Ureter (tissue), 1 donor: ENCODE results near the gene PROKR2. TPM values are rescaled to one million over a fixed set of nuclear protein-coding genes. Genes with fewer than 3 reads are reported as not detected.

ENCODE experiments used
- DNase-seq: peaks from one replicate; pipeline ENCODE4 v3.0.0-alpha.2; 2020; ENCODE audit warnings: low spot score
- total RNA-seq: library from RNA; stranded (reverse); gene quantifications from one replicate; pipeline ENCODE4 v1.2.4, GENCODE V29; 2023
- donor health status: DM: yes; HTN: yes; CAD: no.

The PROKR2 gene
- total RNA-seq, result not detected

DNA sequence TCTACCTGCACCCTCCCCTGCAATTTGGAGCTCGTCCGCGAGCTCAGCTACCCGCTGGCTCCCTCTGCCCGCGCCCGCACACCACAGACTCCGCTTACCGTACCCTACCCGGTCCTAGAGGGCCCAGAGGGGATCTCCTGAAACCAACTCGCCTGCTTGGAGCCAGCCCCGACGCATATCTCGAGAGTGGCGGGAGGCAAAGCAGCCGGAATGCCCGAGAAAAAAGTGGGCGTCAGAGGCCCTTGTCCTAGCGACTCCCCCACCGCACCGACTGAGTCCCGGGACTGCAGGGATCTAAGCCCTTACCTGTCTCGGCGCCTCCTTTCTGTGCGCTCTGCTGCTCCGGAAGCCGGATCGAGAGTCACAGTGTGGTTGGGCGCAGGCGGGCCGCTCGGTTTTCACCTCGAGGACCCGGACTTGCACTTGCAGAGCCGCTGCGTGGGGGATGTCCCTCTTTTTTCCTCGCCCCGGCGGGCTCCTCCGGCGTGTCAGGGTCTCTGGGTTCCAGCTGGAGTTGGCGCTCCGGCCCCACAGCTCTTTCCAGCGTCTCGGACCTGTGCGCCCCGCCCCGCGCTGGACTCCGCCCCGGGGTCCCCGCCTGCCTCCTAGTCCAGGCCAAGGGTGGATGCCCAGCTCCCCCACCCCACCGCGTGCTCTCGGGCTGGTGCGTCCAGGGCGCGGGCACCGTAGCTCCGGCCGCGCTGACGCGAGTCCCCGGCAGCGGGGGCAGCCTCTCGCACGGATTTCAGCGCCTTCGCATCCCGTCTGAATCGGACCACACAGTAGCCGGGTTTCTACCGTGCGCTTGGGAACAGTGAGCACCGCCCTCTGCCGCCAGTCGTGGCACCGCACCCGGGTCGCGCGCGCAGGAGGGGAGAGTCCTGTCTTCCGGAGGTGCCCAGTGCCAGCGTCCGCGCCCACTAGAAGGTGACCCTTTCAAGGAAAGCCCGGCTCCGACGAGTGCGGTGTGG lies at the start of gene PROKR2:
Gene PROKR2, minus strand, starts transcription at position 767 of the 971 bp plus-strand sequence. CDS start 2,585 bp downstream, outside the sequence.
- DNase-seq, result no peak

DNA sequence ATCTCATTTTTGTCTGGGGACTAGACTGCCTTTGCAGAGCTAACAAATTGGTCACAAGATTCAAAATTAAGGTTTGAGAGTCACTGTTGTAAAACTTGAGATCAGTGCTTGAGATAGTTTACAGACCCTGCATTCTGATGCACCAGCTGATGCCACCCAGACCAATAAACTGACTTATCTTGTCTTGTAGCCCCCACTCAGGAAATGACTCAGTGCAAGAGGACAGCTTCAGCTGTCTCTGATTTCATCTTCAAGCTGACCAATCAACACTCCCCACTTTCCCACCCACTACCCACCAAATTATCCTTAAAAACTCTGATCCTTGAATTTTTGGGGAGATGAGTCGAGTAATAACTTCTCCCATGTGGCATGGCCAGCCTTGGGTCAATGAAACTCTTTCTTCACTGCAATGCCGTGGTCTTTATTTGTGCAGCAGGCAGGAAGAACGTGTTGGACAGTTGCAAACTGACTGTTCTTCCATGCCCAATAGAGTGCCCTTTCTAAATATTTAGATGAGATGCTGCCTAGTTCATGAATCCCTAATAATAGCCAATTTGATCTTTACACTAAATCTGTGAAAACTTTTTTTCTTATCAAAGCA lies 48.3 kb upstream of the PROKR2 start:
- no peak for DNase-seq

DNA sequence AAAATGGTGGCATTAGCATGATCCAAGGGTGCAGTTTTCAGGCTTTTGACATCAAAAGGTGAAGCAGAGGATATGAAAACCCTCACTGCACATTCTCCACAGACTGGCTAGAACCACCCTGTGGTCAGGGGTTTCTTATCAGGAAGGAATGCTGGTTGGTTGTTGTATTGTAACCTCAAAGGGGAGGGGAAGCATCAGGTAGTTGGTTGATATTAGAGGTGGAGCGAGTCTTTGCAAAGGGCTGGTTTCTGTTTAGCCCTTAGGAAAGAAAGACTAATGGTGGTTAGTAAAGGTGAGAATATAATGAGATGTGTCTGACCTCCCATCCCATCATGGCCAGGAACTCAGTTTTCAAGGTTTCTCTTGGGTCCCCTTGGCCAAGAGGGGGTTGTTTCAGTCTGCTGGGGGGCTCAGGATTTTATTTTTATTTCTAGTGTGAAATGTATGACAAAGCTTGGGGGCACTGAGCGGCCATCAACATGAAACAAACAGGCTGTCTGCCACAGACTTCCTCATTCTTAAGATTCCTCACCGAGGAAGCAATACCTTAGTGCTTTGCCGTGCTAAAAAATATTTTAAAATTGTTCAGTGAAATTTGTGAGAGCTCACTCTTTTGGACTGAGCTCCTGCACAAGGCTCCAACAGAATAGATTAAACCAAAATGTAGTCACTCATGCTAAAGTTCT lies 47.5 kb upstream of the PROKR2 start:
- DNase-seq, result no peak

DNA sequence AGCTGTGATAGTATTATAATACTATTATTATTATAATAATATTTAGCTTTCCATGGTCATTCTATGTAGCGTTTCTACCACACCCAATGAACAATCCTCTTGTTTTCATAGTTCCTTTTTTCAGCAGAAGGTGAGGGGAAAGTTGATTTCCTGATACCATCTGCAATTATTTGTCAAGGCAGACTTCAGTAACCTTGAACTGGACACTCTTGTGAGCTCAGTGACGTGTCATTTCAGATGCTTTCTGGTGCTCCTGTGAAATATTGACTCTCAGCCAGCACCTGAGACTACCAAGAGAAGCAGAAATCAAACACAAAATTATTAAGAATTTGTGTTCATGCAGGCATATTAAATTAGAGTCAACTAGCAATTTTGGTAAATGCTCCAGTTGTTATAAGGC lies 46.0 kb upstream of the PROKR2 start:
- DNase-seq, result no peak

DNA sequence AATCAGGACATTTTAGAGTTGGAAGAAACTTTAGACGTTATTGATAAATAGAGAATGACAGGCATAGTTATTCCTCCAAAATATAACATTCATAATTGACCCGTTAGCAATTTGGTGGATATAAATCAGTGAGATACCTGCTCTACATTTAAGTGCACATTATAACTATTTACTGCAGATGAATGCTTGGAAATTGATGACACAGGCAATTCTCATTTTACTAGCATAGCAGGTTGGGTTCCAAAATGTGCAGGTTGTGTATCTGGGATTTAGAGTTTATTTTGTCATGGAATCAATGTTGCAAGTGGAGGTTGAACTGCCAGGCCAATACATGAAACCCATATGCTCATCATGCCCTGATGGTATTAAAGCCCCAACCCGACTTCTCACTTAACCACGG lies 44.4 kb upstream of the PROKR2 start:
- DNase-seq, result no peak

DNA sequence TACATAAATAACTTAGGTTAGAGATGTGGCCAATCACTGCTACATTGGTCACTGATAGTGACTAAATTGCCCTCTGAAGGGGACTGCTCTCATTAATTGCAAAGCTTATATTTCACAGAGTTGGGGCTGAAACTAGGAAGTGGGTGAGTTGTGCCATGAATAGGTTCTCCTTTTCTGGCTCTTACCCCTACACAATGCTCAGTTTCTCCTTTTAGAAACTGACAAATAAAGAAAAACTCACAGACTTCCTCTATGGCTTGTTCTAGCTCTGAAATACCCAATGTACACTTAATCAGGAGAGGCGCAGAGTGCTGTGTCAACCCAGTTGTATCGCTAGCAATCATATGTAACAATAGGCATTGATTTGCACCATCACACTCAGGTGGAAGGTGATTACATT lies 41.2 kb upstream of the PROKR2 start:
- no peak for DNase-seq

DNA sequence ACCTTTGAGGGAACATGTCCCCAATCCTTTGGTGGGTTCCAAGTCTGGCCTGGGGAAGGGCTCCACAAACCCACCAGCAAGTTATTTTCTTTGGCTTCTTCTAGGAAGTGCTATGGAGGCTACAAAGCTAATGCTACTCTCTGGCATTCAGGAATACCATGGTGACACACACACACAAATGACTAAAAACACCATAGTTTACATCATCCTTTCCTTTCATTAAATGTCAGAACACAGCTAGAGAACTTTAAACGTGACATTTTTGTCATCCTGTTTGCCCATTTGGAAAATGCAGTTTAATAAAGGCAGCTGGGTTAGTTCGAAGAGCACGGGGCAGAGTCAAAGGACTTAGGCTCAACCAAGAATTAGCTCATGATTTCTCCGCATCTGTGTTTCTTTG lies 40.2 kb upstream of the PROKR2 start:
- no peak for DNase-seq

DNA sequence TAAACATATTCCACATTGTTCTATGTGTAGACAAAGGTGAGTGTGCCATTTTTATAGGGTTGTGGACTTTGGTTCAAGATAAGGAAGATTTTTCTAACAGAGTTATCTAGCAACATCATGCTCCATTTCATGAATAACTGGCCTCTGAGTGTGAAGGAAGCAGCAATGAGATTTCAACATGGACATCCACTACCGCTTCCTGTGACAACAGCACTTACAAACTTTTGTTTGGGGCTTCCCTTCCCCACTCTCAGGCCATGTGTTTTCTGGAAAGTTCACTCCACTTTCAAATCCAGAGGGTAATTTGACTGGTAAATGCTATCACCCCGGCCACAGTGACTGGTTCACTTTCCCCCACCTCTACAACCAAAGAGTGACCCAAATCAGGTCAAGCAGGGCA lies 38.1 kb upstream of the PROKR2 start:
- no peak for DNase-seq

DNA sequence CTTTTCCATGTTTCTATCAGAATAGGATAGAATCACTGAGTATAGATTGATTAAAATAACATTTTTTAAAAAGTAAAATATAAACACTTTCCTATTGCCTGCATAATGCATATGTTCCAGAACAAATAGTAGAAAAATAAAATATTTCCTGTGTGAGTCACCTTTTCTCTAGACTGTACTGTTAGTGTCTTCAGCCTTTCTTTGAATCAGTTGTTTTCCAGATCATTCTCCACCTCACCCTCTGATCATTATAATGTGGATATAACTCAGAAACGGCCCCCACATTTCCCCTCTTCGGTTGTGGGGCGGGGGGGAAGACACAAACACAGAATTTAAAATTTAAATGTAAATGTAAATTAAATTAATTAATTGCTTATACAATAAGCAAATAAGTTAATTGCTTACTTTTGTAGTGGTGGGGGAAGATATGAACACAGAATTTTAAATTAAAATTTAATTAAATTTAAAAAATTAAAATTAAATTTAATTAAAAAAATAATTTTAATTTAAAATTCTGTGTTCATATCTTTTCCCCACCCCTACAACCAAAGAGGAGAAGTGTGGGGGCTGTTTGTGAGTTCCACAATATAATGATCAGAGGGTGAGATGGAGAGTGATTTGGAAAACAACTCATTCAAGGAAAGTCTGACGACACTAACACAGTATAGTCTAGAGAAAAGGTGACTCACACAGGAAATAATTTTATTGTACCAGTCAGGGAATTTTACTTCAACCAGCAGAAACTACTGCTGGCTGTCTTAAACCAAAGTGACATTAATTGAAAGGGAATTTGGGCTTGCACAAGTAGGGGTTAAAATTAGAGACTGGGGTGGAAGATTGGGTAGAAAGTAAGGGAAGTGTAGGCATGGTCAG lies 37.1 kb upstream of the PROKR2 start:
- no peak for DNase-seq

DNA sequence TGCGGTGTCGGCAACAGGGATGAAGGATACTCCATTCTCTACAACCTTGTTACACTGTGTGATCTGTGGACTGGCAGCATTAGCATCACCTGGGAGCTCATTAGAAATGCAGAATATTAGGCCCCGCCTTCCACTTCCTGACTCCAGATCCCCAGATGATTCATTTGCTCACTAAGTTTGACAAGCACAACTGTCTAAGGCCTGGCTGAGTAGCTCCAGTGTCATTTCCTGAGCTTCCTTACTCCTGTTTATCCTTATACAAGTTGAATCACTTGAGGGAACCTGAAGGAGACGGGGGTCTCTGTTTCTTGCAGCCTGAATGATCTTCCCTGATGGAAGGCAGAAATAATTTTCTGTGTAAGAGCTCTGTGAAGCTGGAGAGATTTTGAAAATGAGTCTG lies 32.7 kb upstream of the PROKR2 start:
- DNase-seq, result no peak

DNA sequence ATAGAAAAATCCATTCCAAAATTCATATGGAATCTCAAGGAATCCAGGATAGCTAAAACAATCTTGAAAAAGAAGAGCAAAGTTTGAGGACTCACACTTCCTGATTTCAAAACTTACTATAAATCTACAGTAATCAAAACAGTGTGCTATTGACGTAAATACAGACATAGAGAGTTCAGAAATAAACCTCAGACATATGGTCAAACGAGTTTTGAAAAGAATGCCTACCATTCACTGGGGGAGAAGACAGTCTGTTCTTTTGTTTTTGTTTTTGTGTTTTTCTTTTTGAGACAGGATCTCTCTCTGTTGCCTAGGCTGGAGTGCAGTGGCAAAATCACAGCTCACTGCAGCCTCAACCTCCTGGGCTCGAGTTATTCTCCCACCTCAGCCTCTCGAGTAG lies 25.3 kb upstream of the PROKR2 start:
- DNase-seq, result no peak

DNA sequence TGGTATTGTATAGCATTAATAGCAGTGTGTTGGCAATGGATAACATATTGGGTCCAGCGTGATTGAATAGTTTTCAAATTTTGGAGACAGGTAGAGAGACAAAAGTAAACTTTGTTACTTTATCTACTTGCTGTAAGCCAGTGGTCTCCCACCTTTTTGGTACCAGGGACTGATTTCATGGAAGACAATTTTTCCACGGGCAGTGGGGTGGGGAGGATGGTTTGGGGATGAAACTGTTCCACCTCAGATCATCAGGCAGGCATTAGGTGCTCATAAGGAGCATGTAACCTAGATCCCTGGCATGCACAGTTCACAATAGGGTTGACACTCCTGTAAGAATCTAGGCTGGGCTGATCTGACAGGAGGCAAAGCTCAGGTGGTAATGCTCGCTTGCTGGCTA lies 14.6 kb upstream of the PROKR2 start:
- no peak for DNase-seq

DNA sequence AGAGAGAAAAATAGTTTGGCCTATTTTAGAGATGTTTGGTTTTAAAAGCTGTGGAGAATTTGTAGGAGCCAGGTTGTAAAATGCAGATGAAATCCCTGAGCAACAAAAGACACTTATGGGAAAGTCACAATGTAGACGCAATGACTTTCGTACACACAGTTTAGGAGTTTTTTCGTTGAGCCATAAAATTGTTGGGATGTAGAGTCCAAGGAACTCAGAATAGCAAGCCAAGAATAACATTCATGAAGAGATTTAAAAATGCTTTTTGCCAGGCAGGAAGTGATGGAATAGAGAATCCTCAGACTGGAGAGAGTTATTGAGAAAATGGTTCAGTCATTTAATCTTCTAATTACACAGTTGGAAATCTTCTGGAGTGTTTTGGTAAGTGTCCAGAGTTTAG lies 11.5 kb upstream of the PROKR2 start:
- DNase-seq, result no peak

DNA sequence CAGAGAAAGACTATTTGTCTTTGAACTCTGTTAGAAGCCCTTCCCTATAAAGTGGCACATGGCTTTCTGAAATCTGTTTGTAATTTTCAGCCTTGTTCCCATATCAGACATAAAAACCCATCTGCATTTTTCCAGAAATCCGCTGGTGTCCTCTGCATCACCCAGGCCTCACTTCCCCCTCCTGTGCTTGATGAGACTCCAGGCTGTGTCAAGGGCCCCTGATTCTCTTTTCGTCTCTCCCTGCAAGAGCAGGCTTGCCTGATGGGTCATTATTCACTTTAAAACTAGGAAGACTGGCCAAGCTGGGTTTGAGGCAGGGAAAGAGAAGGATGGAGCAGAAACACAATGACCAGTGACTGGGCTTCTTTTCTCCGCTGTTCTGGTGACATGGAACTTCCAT lies 10.6 kb upstream of the PROKR2 start:
- DNase-seq, result no peak

DNA sequence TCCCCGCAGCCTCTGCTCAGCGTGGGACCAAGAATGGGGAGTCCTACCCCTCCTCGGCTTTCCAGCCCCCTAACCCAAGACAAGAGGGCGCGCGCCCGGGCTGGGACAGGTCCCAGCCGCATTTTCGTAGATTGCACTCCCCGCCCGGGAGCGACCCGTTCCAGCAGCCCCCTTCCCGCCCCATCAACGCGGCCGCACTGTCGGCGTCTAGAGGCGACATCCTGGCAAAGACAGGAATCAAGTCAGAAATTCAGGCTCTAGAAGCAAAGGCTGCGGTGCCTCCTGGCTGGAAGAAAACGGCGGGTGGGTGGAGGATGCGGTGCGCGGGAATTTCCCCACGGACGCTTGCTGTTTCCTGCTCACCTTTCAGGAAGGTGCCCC lies 957 bp downstream of the PROKR2 start:
- no peak for DNase-seq

DNA sequence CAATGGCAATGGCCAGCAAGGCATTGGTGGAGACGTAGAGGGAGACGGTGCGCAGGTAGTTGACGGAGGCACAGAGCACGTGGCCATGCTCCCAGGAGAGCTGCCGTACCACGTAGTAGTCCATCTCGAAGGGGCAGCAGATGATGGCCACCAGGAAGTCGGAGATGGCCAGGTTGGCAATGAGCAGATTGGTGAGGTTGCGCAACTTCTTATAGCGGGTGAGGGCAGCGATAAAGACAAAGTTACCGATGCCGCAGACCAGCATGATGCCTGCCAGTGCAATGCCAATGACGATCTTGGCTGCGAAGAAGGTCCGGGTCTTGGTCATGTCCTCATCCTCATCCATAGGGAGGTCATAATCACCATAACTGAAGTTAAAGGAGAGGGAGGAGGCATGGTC lies 2.8 kb downstream of the PROKR2 start:
- no peak for DNase-seq

DNA sequence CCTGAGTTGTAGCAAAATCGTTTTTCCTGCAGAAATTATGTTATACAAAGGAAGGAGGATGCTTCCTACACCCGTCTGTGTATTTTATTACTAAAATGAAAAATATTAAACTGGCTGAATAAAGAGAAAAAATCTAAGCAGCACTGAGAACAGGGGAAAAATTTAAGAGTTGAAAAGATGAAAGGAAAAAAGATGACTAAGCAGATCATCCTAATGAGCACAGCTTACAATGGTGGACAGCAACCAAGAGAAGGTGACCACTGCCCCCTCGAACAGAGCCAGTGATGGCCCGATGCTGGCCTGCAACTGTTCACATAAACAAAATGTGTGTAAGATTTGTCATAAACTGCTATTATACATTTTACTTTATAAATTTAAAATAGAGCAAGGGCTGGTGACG lies 4.2 kb downstream of the PROKR2 start:
- DNase-seq, result no peak

DNA sequence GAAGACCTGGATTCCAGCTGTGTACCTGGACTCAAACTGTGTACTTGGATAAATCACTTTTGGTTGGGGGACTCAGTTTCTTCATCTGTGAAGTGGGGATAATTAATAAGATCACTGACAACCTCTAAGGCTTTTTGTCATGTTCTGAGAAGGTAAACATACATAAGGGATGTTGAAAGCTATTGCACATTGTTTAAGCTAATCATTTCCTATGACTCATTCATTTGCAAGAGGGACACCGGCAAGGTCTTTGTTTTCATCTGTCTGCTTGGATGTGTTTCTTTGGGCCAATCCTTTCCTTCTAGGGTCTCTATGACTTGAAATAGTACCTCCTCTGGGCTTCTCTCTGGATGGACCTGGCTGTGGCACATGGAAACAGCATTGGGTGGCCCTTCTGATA lies 6.8 kb downstream of the PROKR2 start:
- no peak for DNase-seq

DNA sequence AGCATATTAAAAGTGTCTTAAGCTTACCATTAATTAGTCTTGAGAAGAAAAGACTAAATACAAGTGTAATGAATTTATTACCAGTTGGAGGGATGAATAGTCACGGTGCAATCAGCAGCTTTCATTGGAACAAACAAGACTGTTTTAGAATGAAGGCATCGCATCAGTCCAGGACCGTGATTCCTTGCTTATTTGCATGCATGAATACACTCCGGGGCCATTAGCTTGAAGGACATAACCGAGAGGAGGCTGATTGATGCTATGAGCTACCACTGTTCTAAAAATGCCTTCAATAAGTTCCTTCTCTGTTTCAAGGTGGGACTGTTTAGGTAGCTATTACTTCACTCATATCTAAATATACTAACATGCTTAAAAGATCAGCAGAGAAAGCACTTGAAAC lies 17.9 kb downstream of the PROKR2 start:
- no peak for DNase-seq

DNA sequence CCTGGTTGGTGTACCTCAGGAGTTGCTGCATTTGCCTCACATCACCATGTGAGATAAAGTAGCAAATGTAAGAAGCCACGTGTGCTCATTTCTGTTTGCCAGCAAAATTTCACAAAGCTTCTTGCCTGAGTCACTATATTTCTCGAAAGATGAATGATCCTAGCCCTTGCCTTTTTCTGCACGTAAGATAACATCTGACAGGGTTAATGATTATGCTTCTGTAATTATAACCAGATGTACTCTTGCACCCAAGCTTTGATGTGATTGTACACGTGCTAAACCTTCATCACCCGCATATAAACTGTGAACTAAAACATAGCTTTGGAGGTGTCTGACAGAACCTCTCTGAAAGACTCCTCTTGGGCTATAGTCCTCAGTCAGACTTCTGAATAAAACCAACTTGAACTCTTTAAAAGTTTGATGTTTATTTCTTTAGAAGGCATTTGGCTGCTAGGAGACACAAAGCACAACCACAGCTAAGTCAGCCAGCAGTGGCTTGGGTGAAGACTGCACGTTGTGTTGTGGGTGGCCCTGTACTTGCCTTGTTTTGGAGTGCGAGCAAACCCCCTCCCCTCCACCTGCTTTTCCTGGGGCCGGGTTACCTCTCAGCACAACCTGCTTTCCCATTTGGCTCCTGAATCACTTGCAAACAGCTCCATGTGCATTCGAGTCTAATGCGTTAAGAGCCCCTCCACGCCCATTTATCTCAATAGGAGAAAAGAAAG lies 19.3 kb downstream of the PROKR2 start:
- no peak for DNase-seq

DNA sequence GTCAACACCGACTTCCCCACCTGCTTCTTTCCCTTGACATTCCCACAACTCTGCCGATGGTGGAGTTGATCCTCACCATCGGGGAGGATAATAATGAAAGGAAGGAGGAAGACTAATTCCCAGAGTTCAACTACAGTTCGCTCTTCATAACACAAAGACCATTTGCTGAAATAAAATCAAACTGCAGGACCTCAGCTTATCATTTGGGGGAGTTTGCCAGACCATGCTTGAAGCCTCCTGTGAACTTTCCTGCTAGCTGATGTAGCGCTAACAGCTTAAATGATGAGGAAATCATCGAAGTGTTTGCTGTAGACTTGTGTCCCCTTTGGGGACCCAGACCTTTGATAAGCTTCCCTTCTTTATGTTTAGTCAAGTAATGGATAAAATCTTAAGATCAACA lies 26.2 kb downstream of the PROKR2 start:
- DNase-seq, result no peak
